ENCODE data around the gene ADAM12. TPM values are rescaled to one million over a fixed set of nuclear protein-coding genes. Genes with fewer than 3 reads are reported as not detected.

The ADAM12 gene
- total and polyA plus RNA-seq, 7 donors, result 0.01 to 3.3 (median 0.24) TPM; not detected in 2

DNA sequence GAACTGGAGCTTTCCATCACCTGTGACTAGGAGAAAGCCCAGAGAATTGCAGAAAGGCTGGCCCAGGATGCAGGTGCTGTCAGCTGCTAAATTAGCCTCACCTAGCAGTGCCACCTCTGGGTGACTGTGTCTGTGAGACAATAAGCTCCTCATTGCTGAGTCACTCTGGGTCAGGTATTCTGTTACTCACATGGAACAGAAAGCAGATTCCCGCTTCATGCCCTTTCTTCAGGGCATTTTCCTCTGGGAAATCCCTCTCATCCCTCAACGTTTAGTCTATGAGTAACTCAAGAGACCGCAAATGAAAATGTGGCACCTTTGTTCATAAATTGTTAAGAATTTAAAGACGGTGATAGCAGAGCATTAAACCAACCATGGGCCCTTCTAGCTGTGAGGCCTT, 184.0 kb downstream of the ADAM12 start:
- Histone ChIP-seq H3K4me1 (no peaks in the 10 kb centered on the region), H3K27ac (no peak overlapping the region), H3K36me3 (ENCODE audit: insufficient read depth in 1 of 2, low read depth in 1 of 2) (no peaks in the 10 kb centered on the region), H3K27me3 (ENCODE audit: insufficient read depth in 3 of 3, low read length in 2 of 3) (no peaks in the 10 kb centered on the region), H3K4me3 (no peak overlapping the region), H3K9me3 (no peaks in the 10 kb centered on the region)
- TF ChIP-seq, protein P1, sequence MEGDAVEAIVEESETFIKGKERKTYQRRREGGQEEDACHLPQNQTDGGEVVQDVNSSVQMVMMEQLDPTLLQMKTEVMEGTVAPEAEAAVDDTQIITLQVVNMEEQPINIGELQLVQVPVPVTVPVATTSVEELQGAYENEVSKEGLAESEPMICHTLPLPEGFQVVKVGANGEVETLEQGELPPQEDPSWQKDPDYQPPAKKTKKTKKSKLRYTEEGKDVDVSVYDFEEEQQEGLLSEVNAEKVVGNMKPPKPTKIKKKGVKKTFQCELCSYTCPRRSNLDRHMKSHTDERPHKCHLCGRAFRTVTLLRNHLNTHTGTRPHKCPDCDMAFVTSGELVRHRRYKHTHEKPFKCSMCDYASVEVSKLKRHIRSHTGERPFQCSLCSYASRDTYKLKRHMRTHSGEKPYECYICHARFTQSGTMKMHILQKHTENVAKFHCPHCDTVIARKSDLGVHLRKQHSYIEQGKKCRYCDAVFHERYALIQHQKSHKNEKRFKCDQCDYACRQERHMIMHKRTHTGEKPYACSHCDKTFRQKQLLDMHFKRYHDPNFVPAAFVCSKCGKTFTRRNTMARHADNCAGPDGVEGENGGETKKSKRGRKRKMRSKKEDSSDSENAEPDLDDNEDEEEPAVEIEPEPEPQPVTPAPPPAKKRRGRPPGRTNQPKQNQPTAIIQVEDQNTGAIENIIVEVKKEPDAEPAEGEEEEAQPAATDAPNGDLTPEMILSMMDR (IDR thresholded peaks at IDR 0.05), result no peak
- intact Hi-C loops (cut with DNase I), result no loop called here
- DNase-seq (no peak), ATAC-seq (no peak)
- WGBS, 3 donors, result 90 to 92% (median 91%) methylated on average over 4 of the region's 4 CpGs

GRCh38 chr10:126203746-126204145, 184.5 kb downstream of the ADAM12 start:
- WGBS, 3 donors, result 60 to 83% (median 74%) methylated on average over 7 of the region's 7 CpGs
- TF ChIP-seq, protein P1 (IDR thresholded peaks at IDR 0.05), result no peak

GRCh38 chr10:126201603-126202002, 186.7 kb downstream of the ADAM12 start:
- Histone ChIP-seq H3K36me3 (ENCODE audit: insufficient read depth in 1 of 2, low read depth in 1 of 2) (no peaks in the 10 kb centered on the region), H3K27ac (no peak overlapping the region), H3K27me3 (ENCODE audit: insufficient read depth in 3 of 3, low read length in 2 of 3) (no peaks in the 10 kb centered on the region), H3K9me3 (no peaks in the 10 kb centered on the region), H3K4me1 (no peaks in the 10 kb centered on the region), H3K4me3 (no peak overlapping the region)
- TF ChIP-seq, protein P1 (IDR thresholded peaks at IDR 0.05), result no peak
- DNase-seq (no peak), ATAC-seq (no peak)
- 80 to 97% (median 90%) methylated on average over 6 to 8 of the region's 8 CpGs for WGBS, 3 donors
- intact Hi-C loops (cut with DNase I), result no loop called here

More at GRCh38 chr10:126203746-126204145, 184.5 kb downstream of the ADAM12 start:
- H3K9me3 ChIP-seq, result no peaks in the 10 kb centered on the region
- no peaks in the 10 kb centered on the region for H3K4me1 ChIP-seq
- H3K27ac ChIP-seq, result no peak overlapping the region
- DNase-seq, result no peak
- intact Hi-C loops (cut with DNase I), result no loop called here
- H3K36me3 ChIP-seq (ENCODE audit: insufficient read depth in 1 of 2, low read depth in 1 of 2), result no peaks in the 10 kb centered on the region
- no peak overlapping the region for H3K4me3 ChIP-seq
- no peak for ATAC-seq
- H3K27me3 ChIP-seq (ENCODE audit: insufficient read depth in 3 of 3, low read length in 2 of 3), result no peaks in the 10 kb centered on the region

GRCh38 chr10:126199221-126199998, 188.9 kb downstream of the ADAM12 start:
- no peaks in the 10 kb centered on the region for H3K9me3 ChIP-seq
- WGBS, 3 donors, result 68 to 74% (median 72%) methylated on average over 13 of the region's 13 CpGs
- no peaks in the 10 kb centered on the region for H3K36me3 ChIP-seq (ENCODE audit: insufficient read depth in 1 of 2, low read depth in 1 of 2)
- ATAC-seq (no peak), DNase-seq (peak in 1 of 2 donors; percentile 17)
- no peaks in the 10 kb centered on the region for H3K27me3 ChIP-seq (ENCODE audit: insufficient read depth in 3 of 3, low read length in 2 of 3)
- no peaks in the 10 kb centered on the region for H3K4me1 ChIP-seq
- TF ChIP-seq, protein P1 (IDR thresholded peaks at IDR 0.05), result no peak
- H3K27ac ChIP-seq, result no peak overlapping the region
- intact Hi-C loops (cut with DNase I), result no loop called here
- no peak overlapping the region for H3K4me3 ChIP-seq

DNA sequence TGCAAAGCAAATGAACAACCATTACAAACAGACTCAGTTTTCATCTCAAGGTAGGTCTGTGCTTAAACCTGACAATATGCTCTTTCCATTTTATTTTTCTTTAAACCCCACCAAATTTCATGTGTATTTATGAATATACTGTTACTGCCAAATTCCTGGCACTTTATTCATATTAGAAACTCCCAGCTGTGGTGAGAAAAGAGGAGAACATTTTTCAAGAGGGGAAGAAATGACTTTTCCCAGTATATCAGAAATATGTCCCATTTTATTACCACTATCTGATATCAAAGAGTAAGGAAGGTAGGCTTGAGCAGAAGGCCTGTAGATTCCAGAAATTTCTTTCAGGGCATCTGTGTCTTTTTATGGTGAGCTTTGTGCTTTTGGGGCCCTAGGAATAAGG, 189.6 kb downstream of the ADAM12 start:
- Histone ChIP-seq H3K27me3 (ENCODE audit: insufficient read depth in 3 of 3, low read length in 2 of 3) (no peaks in the 10 kb centered on the region), H3K4me3 (no peak overlapping the region), H3K36me3 (ENCODE audit: insufficient read depth in 1 of 2, low read depth in 1 of 2) (no peaks in the 10 kb centered on the region), H3K27ac (no peak overlapping the region), H3K4me1 (no peaks in the 10 kb centered on the region), H3K9me3 (no peaks in the 10 kb centered on the region)
- intact Hi-C loops (cut with DNase I), result no loop called here
- TF ChIP-seq, protein P1 (IDR thresholded peaks at IDR 0.05), result no peak
- no peak for ATAC-seq
- no peak for DNase-seq
